GM23338 (cell line): ENCODE results near the gene UPP1. TPM values are rescaled to one million over a fixed set of nuclear protein-coding genes. Genes with fewer than 3 reads are reported as not detected.

ENCODE experiments used
- ATAC-seq: fragments of 200-7000 bp; cut with Tn5 transposase; 3 replicates; pipeline ENCODE4 v1.9.1; 2020
- DNase-seq: peaks from one replicate; pipeline ENCODE4 v3.0.0-alpha.2; 2015; ENCODE audit warnings: low spot score
- H2AFZ ChIP-seq: fragments of 200-600 bp; sonication (generic); 2 replicates; pipeline ENCODE4 v1.8.0; 2016; ENCODE audit warnings: antibody characterized with exemption, mild to moderate bottlenecking, moderate library complexity
- H3F3A ChIP-seq: fragments of 200-600 bp; sonication (generic); replicated peaks from 2 replicates; pipeline ENCODE4 v1.8.0; 2017; ENCODE audit warnings: antibody characterized with exemption, mixed run types, low read depth
- H3K27ac ChIP-seq: fragments of 200-600 bp; sonication (generic); 2 replicates; pipeline ENCODE4 v1.6.1; 2016; ENCODE audit warnings: low read depth
- H3K27me3 ChIP-seq: fragments of 200-600 bp; sonication (generic); 2 replicates; pipeline ENCODE4 v1.8.0; 2016; ENCODE audit warnings: mild to moderate bottlenecking, mixed run types, moderate library complexity; ENCODE audit not compliant: insufficient read depth
- H3K36me3 ChIP-seq: fragments of 200-600 bp; sonication (generic); 2 replicates; pipeline ENCODE4 v1.8.0; 2016; ENCODE audit warnings: mild to moderate bottlenecking; ENCODE audit not compliant: insufficient read depth
- H3K4me1 ChIP-seq: fragments of 200-600 bp; sonication (generic); 2 replicates; pipeline ENCODE4 v1.8.0; 2016; ENCODE audit warnings: mild to moderate bottlenecking, moderate library complexity; ENCODE audit not compliant: insufficient read depth
- H3K4me2 ChIP-seq: fragments of 200-600 bp; sonication (generic); 2 replicates; pipeline ENCODE4 v1.7.1; 2017; ENCODE audit warnings: mixed run types
- H3K4me3 ChIP-seq: fragments of 200-600 bp; sonication (generic); 2 replicates; pipeline ENCODE4 v1.6.1; 2016; ENCODE audit warnings: mixed run types
- H3K79me2 ChIP-seq: fragments of 200-600 bp; sonication (generic); replicated peaks from 2 replicates; pipeline ENCODE4 v1.8.0; 2017; ENCODE audit warnings: mild to moderate bottlenecking; ENCODE audit not compliant: insufficient read depth
- H3K9me2 ChIP-seq: fragments of 200-600 bp; sonication (generic); 2 replicates; pipeline ENCODE4 v1.8.0; 2017; ENCODE audit not compliant: insufficient read depth
- H4K20me1 ChIP-seq: fragments of 200-600 bp; sonication (generic); replicated peaks from 2 replicates; pipeline ENCODE4 v1.8.0; 2017; ENCODE audit warnings: mild to moderate bottlenecking; ENCODE audit not compliant: insufficient read depth
- H3K27ac Mint-ChIP-seq: 2 replicates; pipeline ENCODE4 v1.8.0; 2020; ENCODE audit warnings: inconsistent platforms, mild to moderate bottlenecking, moderate library complexity, mixed read lengths
- H3K27me3 Mint-ChIP-seq: 3 replicates; pipeline ENCODE4 v1.8.0; 2022; ENCODE audit warnings: low read depth, mild to moderate bottlenecking, moderate library complexity, mixed read lengths, inconsistent platforms; ENCODE audit not compliant: insufficient read depth, poor library complexity
- H3K36me3 Mint-ChIP-seq: 3 replicates; pipeline ENCODE4 v1.8.0; 2021; ENCODE audit warnings: low read depth, mild to moderate bottlenecking, inconsistent platforms, moderate library complexity, mixed read lengths
- H3K4me1 Mint-ChIP-seq: 3 replicates; pipeline ENCODE4 v1.8.0; 2020; ENCODE audit warnings: mild to moderate bottlenecking, inconsistent platforms, mixed read lengths
- H3K4me3 Mint-ChIP-seq: 3 replicates; pipeline ENCODE4 v1.8.0; 2021; ENCODE audit warnings: moderate library complexity, mild to moderate bottlenecking, inconsistent platforms, mixed read lengths
- H3K9me3 Mint-ChIP-seq: 3 replicates; pipeline ENCODE4 v1.8.0; 2020; ENCODE audit warnings: moderate library complexity, mild to moderate bottlenecking, inconsistent platforms, mixed read lengths
- ETS1 ChIP-seq: IDR thresholded peaks from 2 replicates; pipeline ENCODE4 v1.6.1; 2016; ENCODE audit warnings: antibody characterized with exemption
- EZH2 ChIP-seq: fragments of 200-600 bp; sonication (generic); IDR thresholded peaks from one replicate; pipeline ENCODE4 v1.8.0; 2017; ENCODE audit warnings: antibody characterized with exemption, mild to moderate bottlenecking, low read depth; ENCODE audit not compliant: unreplicated experiment
- EZH2phosphoT487 ChIP-seq: fragments of 200-600 bp; sonication (generic); IDR thresholded peaks from one replicate; pipeline ENCODE4 v1.8.1; 2018; ENCODE audit warnings: antibody characterized with exemption; ENCODE audit not compliant: unreplicated experiment
- JUNB ChIP-seq: IDR thresholded peaks from one replicate; pipeline ENCODE4 v1.6.1; 2016; ENCODE audit warnings: antibody characterized with exemption; ENCODE audit not compliant: unreplicated experiment
- NANOG ChIP-seq: IDR thresholded peaks from 2 replicates; pipeline ENCODE4 v1.6.1; 2016; ENCODE audit warnings: antibody characterized with exemption, borderline replicate concordance
- REST ChIP-seq: IDR thresholded peaks from one replicate; pipeline ENCODE4 v1.6.1; 2018; ENCODE audit warnings: antibody characterized with exemption; ENCODE audit not compliant: unreplicated experiment
- STAT1 ChIP-seq: IDR thresholded peaks from one replicate; pipeline ENCODE4 v1.6.1; 2016; ENCODE audit warnings: antibody characterized with exemption; ENCODE audit not compliant: unreplicated experiment
- ZNF114 ChIP-seq: fragments of 250-450 bp; sonication (Bioruptor Pico); IDR thresholded peaks from 2 replicates; pipeline ENCODE4 v1.5.0; 2020; ENCODE audit warnings: mild to moderate bottlenecking, moderate library complexity
- ZNF331 ChIP-seq: fragments of 250-450 bp; sonication (Bioruptor Pico); IDR thresholded peaks from 2 replicates; pipeline ENCODE4 v1.5.0; 2020; ENCODE audit warnings: low read depth, mild to moderate bottlenecking, moderate library complexity
- ZNF462 ChIP-seq: fragments of 250-450 bp; sonication (Bioruptor Pico); IDR thresholded peaks from 2 replicates; pipeline ENCODE4 v1.5.0; 2020; ENCODE audit warnings: mild to moderate bottlenecking, moderate library complexity
- polyA plus RNA-seq: library from polyadenylated mRNA; unstranded; fragments of >200 nt; fragmentation: Nextera tagmentation; extraction: Ambion mirVana; gene quantifications from 2 replicates; pipeline ENCODE4 v1.2.1, GENCODE V29; 2016
- total RNA-seq: library from RNA; depleted of rRNA; stranded (reverse); fragments of >200 nt; shearing (Covaris generic); gene quantifications from 2 replicates; pipeline ENCODE4 v1.2.3, GENCODE V29; 2014

The UPP1 gene
- total and polyA plus RNA-seq, 2 experiments from 2014 or later: 22.7 to 43.5 TPM

GRCh38 chr7:48114589-48114988 lies 25.5 kb downstream of the UPP1 start:
- TF ChIP-seq STAT1 (no peak), ZNF331 (CRISPR knock-in tag) (no peak), ZNF114 (no peak), EZH2phosphoT487 (no peak), ZNF462 (CRISPR knock-in tag) (no peak), REST (no peak), NANOG (no peak), ETS1 (no peak), EZH2 (no peak), JUNB (no peak)
- H3K4me3 ChIP-seq: no peak overlapping the region

More at GRCh38 chr7:48114589-48114988, 25.5 kb downstream of the UPP1 start:
- Mint-ChIP-seq H3K27ac (no peak overlapping the region), H3K36me3 (peaks cover 3% of the 10 kb centered on the region; the same call in 1 of the 3 replicates), H3K9me3 (no peaks in the 10 kb centered on the region), H3K27me3 (peaks cover 13% of the 10 kb centered on the region), H3K4me3 (no peak overlapping the region), H3K4me1 (peaks cover 14% of the 10 kb centered on the region)
- H2AFZ ChIP-seq: no peak overlapping the region
- H4K20me1 ChIP-seq: no peaks in the 10 kb centered on the region
- no peak for DNase-seq
- no peak overlapping the region for H3K27ac ChIP-seq
- 0 out of 2 replicates have a peak, but pooled peaks cover 3% of the 10 kb centered on the region for H3K4me1 ChIP-seq
- ATAC-seq: no peak
- no peaks in the 10 kb centered on the region for H3K27me3 ChIP-seq
- no peaks in the 10 kb centered on the region for H3K9me2 ChIP-seq
- no peak overlapping the region for H3K4me2 ChIP-seq
- no peaks in the 10 kb centered on the region for H3F3A ChIP-seq
- no peaks in the 10 kb centered on the region for H3K36me3 ChIP-seq
- no peaks in the 10 kb centered on the region for H3K79me2 ChIP-seq
